DND-41 (cell line): ENCODE data around the gene KCNT1.

Source experiments
- CTCF ChIP-seq: IDR thresholded peaks from 2 replicates; pipeline ENCODE4 v1.5.1; 2012; ENCODE audit warnings: borderline replicate concordance, low read length, moderate library complexity, mild to moderate bottlenecking; ENCODE audit not compliant: poor library complexity, severe bottlenecking; ENCODE audit errors: extremely low read depth
- EZH2 ChIP-seq: IDR thresholded peaks from 3 replicates; pipeline ENCODE4 v1.6.1; 2012; ENCODE audit warnings: borderline replicate concordance, low read depth, mild to moderate bottlenecking, moderate library complexity, low read length, inconsistent platforms; ENCODE audit not compliant: severe bottlenecking

- TF ChIP-seq EZH2 (no peak), CTCF (no peak)
These were observed 20.8 kb upstream of the KCNT1 start for GRCh38 chr9:135681161-135681560.
